ENCODE data around the gene ANGEL1.

- no peak for TF ChIP-seq CTCF (conservative IDR thresholded peaks at IDR 0.05; ENCODE audit: low read depth in 2 of 2)
- TF ChIP-seq JUNB (IDR thresholded peaks at IDR 0.05; ENCODE audit: unreplicated experiment): no peak
- no peak for TF ChIP-seq POLR2AphosphoS5 (IDR thresholded peaks at IDR 0.05; ENCODE audit: low read depth)
- TF ChIP-seq EZH2 (IDR thresholded peaks at IDR 0.05; ENCODE audit: low read depth, unreplicated experiment): no peak
- TF ChIP-seq ZNF114 (CRISPR knock-in tag; IDR thresholded peaks at IDR 0.05): no peak
- TF ChIP-seq EZH2phosphoT487 (IDR thresholded peaks at IDR 0.05; ENCODE audit: unreplicated experiment): no peak
Observed at GRCh38 chr14:76760331-76761135, 52.1 kb downstream of the ANGEL1 start.
